Suprapubic skin (tissue), 3 donors: ENCODE results near the gene DZIP1L.

Experiments
- POLR2AphosphoS5 ChIP-seq, 3 donors: sonication (generic); formaldehyde crosslinking; IDR thresholded peaks; one replicate each; pipeline ENCODE4 v1.6.1; 2017; ENCODE audit warnings: antibody characterized with exemption in 3 of 3
- TF ChIP-seq, protein P1 (sequence below), 2 donors: fragments of 200-600 bp in 1 of 2; fragments of 450-650 bp in 1 of 2; sonication (generic) in 1 of 2; IDR thresholded peaks; one replicate each; pipeline ENCODE4 v1.5.1; 2016 to 2019; ENCODE audit warnings: antibody characterized with exemption in 2 of 2, mild to moderate bottlenecking in 1 of 2, moderate library complexity in 1 of 2

- TF ChIP-seq, protein P1, sequence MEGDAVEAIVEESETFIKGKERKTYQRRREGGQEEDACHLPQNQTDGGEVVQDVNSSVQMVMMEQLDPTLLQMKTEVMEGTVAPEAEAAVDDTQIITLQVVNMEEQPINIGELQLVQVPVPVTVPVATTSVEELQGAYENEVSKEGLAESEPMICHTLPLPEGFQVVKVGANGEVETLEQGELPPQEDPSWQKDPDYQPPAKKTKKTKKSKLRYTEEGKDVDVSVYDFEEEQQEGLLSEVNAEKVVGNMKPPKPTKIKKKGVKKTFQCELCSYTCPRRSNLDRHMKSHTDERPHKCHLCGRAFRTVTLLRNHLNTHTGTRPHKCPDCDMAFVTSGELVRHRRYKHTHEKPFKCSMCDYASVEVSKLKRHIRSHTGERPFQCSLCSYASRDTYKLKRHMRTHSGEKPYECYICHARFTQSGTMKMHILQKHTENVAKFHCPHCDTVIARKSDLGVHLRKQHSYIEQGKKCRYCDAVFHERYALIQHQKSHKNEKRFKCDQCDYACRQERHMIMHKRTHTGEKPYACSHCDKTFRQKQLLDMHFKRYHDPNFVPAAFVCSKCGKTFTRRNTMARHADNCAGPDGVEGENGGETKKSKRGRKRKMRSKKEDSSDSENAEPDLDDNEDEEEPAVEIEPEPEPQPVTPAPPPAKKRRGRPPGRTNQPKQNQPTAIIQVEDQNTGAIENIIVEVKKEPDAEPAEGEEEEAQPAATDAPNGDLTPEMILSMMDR (IDR thresholded peaks at IDR 0.05) = no peak
- no peak for TF ChIP-seq POLR2AphosphoS5 (IDR thresholded peaks at IDR 0.05)
Measured at GRCh38 chr3:138154534-138154933, 39.1 kb upstream of the DZIP1L start.
